Stomach smooth muscle (tissue), 2 donors: ENCODE results near the gene SUMO3.

Experiments used
- H3K27ac ChIP-seq: one replicate; pipeline ENCODE4 v1.7.0; 2013; ENCODE audit warnings: mild to moderate bottlenecking, low read length, inconsistent platforms
- H3K27me3 ChIP-seq, 2 donors: one replicate each; pipeline ENCODE4 v1.7.0; 2013; ENCODE audit warnings: low read length in 2 of 2; ENCODE audit not compliant: insufficient read depth in 2 of 2, control insufficient read depth in 1 of 2
- H3K36me3 ChIP-seq, 2 donors: one replicate each; pipeline ENCODE4 v1.7.0; 2013; ENCODE audit warnings: low read length in 2 of 2; ENCODE audit not compliant: control insufficient read depth in 2 of 2, insufficient read depth in 2 of 2
- H3K4me1 ChIP-seq: one replicate; pipeline ENCODE4 v1.7.0; 2013; ENCODE audit warnings: low read length; ENCODE audit not compliant: control insufficient read depth, insufficient read depth
- H3K4me3 ChIP-seq, 2 donors: one replicate each; pipeline ENCODE4 v1.7.0; 2013; ENCODE audit warnings: low read length in 2 of 2
- H3K9ac ChIP-seq, 2 donors: one replicate each; pipeline ENCODE4 v1.7.0; 2013; ENCODE audit warnings: low read length in 2 of 2, mild to moderate bottlenecking in 1 of 2
- H3K9me3 ChIP-seq, 2 donors: one replicate each; pipeline ENCODE4 v1.7.0; 2013; ENCODE audit warnings: low read length in 2 of 2; ENCODE audit not compliant: control insufficient read depth in 2 of 2
- donor health status: healthy.
- donor health status: Pancreatic carcinoma.

SUMO3 gene

DNA sequence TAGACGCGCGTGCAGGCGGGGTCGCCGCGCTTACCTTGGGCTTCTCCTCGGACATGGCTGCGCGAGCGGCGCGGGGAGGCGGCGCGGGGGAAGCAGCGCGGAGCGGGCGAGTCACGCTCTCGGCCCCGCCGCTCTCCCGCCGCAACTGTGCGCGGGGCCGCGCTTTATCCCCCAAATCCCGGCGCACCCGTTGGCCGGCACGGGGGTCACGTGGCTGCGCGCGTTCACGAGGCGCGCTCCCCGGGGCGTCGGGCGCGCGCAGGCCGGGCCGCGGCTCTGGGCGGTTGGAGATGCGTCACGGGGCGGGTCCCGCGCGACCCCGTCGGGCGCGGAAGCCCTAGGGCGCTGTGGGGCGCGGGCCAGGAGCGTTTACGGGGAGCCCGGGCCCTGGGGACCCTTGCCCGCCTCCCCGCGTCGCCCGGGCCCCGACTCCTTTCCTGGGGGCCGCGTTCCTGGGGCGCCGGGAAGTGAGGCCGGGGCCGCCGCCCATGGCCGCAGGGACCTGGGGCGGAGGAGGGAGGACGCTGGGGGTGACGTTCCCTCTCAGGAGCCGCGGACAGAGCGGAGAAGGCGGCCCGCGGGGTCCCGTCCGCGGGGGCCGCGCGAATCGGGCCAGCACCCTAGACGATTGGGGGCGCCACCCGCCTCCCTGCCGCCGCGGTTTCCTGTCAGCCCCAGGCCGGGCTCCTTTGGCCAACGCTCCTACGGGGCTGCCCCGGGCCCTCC is at the start of gene SUMO3:
Gene SUMO3 (minus strand): TSS at position 149 of the 726 bp plus-strand sequence. CDS start 94 bp downstream, at position 55.
- peaks cover 4 to 17% of the 10 kb centered on the region in 2 donors for H3K9me3 ChIP-seq
- H3K27ac ChIP-seq: peak within 1 kb of the TSS; percentile 62
- H3K27me3 ChIP-seq: no peaks in the 10 kb centered on the region
- H3K36me3 ChIP-seq: peaks cover 0 to 8% of the 10 kb centered on the region in 2 donors
- H3K4me3 ChIP-seq: peak within 1 kb of the TSS; percentile 65 to 78
- H3K4me1 ChIP-seq: peaks cover 14% of the 10 kb centered on the region
- peak within 1 kb of the TSS; percentile 79 to 82 for H3K9ac ChIP-seq

DNA sequence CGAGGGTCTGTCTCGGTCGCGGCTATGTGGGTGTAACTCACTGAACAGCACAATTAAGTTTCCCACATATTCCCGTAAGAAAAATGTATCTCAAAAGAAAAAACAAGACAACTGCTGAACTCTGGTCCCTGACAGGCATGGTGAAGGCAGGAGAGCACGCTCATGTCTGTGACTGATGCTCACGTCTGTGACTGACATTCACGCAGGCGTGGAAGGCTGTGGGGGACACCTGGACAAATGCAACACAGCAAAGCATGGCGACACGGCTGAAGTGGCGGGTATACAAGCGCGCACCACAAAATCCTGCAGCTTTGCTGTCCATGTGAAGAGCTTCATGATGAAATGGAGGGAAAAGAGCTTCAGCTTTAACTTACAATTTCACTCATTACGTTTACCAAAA is 49.6 kb upstream of the SUMO3 start:
- no peaks in the 10 kb centered on the region for H3K9me3 ChIP-seq
- peaks cover 55% of the 10 kb centered on the region for H3K4me1 ChIP-seq
- no peak overlapping the region for H3K27ac ChIP-seq
- peaks cover 12 to 18% of the 10 kb centered on the region in 2 donors for H3K36me3 ChIP-seq
- H3K9ac ChIP-seq: no peak overlapping the region
- H3K4me3 ChIP-seq: no peak overlapping the region
- H3K27me3 ChIP-seq: no peaks in the 10 kb centered on the region

DNA sequence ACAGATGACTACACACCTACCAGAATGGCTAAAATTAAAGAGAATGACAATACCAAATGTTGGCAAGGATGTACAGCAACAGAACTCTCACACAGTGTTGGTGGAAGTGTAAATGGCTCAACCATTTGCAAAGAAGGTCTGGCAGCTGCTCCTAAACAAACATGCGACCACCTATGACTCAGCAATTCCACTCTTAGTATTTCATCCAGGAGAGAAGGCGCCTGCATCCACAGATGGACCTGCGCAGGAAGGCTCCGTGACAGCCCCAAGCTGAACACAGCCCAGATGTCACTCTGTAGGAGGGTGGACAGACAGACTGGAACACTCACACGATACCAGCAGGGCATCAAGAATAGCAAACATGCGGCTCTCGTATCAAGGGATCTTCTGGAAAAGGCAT is 48.9 kb upstream of the SUMO3 start:
- Histone ChIP-seq H3K4me1 (peaks cover 49% of the 10 kb centered on the region), H3K4me3 (peak overlapping the region in 1 of 2 donors; percentile 49)

DNA sequence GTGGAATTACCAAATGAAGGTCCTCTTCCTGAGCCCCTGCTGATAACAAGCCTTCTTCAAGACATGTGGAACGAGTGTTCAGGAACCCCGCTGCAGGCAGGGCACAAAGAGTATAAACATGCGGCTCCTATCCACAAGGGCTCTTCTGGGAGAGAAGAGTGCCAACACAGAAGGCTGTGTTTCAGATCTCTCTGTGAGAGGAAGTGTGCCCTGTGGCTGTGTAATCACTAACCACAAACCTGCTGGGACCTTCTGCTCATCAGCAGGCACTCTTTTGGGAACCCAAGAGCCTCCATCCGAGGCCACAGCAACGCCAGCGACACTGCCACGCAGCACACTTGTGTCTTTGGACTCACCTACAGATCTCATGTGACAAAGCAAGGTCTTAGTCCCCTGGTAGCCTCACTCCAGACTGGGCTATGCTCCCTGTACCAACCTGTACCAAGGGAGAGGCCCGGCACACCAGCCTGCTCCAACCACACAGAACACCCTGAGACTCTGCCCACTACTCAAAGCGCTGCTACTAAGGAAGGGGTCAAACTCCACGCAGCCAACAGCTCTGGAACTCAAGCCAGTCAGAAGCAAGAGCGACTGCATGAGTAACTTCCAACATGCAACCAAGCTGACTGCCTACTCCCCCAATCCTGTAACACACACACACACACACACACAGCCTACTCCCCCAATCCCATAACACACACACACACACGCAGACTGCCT is 47.9 kb upstream of the SUMO3 start:
- H3K27ac ChIP-seq: no peak overlapping the region
- peaks cover 40% of the 10 kb centered on the region for H3K4me1 ChIP-seq
- H3K9ac ChIP-seq: peak overlapping the region in 1 of 2 donors; percentile 5
- no peaks in the 10 kb centered on the region for H3K27me3 ChIP-seq
- H3K36me3 ChIP-seq: peaks cover 12 to 21% of the 10 kb centered on the region in 2 donors
- H3K4me3 ChIP-seq: no peak overlapping the region
- no peaks in the 10 kb centered on the region for H3K9me3 ChIP-seq

More for the DNA sequence above, 48.9 kb upstream of the SUMO3 start:
- H3K36me3 ChIP-seq: peaks cover 12 to 19% of the 10 kb centered on the region in 2 donors
- H3K9me3 ChIP-seq: no peaks in the 10 kb centered on the region
- H3K27ac ChIP-seq: no peak overlapping the region
- no peak overlapping the region for H3K9ac ChIP-seq
- H3K27me3 ChIP-seq: no peaks in the 10 kb centered on the region

DNA sequence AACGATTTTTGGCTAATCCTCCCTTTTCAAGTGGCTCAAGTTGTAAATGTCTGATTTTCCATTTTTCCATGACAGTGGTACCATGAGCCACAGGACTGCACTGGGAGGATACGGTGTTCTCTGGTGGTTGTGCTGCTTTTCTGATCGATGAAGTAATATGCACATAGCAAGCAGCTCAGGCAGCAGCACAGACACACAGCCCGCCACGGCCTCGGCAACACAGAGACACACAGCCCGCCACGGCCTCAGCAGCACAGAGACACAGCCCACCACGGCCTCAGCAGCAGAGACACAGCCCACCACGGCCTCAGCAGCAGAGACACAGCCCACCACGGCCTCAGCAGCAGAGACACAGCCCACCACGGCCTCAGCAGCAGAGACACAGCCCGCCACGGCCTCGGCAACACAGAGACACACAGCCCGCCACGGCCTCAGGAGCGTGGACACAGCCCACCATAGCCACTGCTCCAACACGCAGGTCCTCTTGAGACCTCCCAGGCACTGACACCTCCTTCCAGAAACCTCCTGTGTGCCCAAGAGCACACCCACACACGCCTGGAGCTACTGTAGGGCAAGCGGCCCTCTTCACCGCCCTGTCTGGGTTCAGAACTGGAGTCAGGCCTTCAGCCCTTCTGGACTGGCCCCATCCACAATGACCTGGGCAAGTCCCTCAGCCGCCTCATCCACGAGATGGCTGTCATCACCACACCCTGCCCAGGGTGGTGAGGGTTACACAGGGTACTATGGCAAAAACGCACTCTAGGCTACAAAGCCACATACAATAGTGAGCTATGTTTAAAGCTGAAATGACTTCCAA is 45.2 kb upstream of the SUMO3 start:
- Histone ChIP-seq H3K27me3 (no peaks in the 10 kb centered on the region), H3K4me3 (no peak overlapping the region), H3K9ac (no peak overlapping the region), H3K4me1 (peaks cover 20% of the 10 kb centered on the region), H3K36me3 (peaks cover 24 to 41% of the 10 kb centered on the region in 2 donors), H3K9me3 (no peaks in the 10 kb centered on the region), H3K27ac (no peak overlapping the region)

DNA sequence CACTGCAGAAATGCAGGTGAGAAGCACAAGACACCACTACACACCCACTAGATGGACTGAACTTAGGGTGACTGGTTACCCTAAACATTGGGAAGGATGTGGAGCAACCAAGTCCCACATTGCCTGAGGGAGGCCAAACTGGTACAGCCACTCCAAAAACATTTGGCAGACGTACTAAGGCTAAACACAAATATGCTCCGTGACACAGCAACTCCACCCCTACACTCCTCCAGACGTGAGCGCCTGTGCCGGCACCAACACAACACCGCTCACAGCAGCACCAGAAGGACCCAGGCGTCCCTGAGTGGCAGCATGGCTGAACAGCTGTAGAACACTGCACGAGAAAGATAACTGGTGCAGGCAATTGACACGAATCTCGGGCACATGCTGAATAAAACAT is 40.9 kb upstream of the SUMO3 start:
- Histone ChIP-seq H3K9ac (no peak overlapping the region), H3K36me3 (peaks cover 39 to 49% of the 10 kb centered on the region in 2 donors), H3K4me1 (peaks cover 3% of the 10 kb centered on the region), H3K9me3 (no peaks in the 10 kb centered on the region), H3K27ac (no peak overlapping the region), H3K27me3 (no peaks in the 10 kb centered on the region), H3K4me3 (no peak overlapping the region)

DNA sequence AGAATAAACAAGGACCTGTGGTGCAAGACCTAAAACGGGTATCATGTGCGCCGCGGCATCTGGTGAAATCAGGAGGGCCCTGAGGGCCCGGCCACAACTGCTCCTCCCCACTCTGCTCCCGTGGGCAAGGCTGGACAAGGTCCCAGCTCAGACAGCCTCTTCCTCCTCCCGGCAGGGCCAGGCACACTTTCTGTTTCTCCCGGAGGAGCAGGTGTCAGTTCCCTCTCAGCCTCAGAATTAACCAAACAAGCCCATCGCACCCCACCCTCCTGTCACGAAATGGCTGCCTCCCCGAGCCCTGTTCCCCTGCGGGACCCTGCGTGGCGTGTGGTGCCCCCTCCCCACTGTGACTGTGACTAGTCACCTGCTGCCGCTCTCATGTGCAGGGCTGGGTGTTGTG is 40.4 kb upstream of the SUMO3 start:
- H3K9me3 ChIP-seq: no peaks in the 10 kb centered on the region
- H3K27me3 ChIP-seq: no peaks in the 10 kb centered on the region
- H3K9ac ChIP-seq: no peak overlapping the region
- H3K27ac ChIP-seq: no peak overlapping the region
- peaks cover 36 to 47% of the 10 kb centered on the region in 2 donors for H3K36me3 ChIP-seq
- peaks cover 3% of the 10 kb centered on the region for H3K4me1 ChIP-seq
- no peak overlapping the region for H3K4me3 ChIP-seq

DNA sequence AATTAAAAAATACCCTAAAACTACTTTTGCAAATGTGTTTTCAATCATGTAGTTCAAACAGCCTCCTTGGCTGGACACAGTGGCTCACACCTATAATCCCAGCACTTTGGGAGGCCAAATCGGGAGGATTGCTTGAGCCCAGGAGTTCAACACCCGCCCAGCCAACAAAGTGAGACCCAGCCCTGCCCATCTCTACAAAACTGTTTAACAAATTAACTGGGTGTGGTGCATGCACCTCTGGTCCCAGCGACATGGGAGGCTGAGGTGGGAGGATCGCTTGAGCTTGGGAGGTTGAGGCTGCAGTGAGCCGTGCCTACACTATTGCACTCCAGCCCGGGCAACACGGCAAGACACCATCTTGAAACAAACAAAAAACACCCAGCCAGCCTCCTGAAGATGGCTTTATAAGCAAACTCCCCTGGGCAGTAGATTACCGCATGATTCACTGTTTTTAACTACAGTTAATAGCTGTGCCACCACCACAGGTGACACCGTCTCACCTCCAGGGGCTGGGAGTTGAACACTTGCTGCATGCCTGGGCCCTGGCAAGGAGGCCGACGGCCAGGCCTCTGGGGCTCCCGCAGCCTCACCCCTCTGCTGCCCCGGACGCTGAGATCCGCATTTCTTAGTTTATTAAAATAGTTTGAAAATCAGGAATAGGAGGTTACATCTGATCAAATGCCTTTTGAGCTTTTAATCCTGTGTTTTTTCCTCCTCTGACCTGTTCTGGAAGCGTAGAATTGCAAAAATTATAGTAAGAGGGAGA is 39.4 kb upstream of the SUMO3 start:
- Histone ChIP-seq H3K27me3 (no peaks in the 10 kb centered on the region), H3K4me3 (no peak overlapping the region), H3K9ac (no peak overlapping the region), H3K27ac (no peak overlapping the region), H3K36me3 (peaks cover 34 to 52% of the 10 kb centered on the region in 2 donors), H3K9me3 (no peaks in the 10 kb centered on the region), H3K4me1 (peaks cover 3% of the 10 kb centered on the region)

DNA sequence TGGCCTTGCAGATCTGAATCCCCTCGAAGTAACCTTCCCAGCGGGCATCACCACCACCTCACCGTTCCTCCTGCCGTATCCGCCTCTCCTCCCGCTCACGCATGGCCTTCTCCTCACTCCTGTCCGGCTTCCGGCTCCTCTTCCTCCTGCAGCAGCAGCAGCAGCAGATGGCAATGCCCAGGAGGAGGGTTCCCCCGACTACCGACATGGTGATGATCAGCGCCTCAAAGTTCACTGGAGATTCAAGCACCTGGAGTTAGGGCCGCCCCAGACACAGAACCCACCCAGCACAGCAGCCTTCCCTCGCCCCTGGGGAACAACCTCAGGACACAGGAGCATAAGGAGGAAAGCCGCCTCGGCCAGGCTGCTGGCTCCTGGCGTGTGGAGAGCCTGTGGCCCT is 38.3 kb upstream of the SUMO3 start:
- Histone ChIP-seq H3K27ac (no peak overlapping the region), H3K36me3 (peaks cover 38 to 51% of the 10 kb centered on the region in 2 donors), H3K9me3 (no peaks in the 10 kb centered on the region), H3K27me3 (no peaks in the 10 kb centered on the region), H3K4me3 (no peak overlapping the region), H3K9ac (no peak overlapping the region), H3K4me1 (peaks cover 3% of the 10 kb centered on the region)

DNA sequence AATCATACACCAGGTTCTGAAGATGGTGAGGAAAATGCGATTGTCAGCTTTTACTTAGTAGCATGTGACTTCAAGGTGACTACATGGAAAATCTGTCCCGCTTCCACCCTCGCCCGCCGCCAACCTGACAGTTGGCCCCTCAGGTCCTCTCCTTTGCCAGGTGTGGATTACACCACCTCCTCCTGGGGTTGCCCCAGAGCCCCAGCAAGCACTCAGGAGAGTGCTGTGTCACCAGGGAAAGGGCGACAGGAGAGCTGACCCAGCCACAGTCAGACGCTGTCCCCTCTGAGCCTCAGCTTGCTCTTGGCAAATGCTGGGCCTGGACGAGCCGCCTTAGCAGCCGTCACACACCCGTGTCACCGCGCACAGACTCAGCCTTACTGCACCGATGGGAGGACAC is 37.7 kb upstream of the SUMO3 start:
- H3K27me3 ChIP-seq: no peaks in the 10 kb centered on the region
- no peak overlapping the region for H3K9ac ChIP-seq
- peaks cover 3% of the 10 kb centered on the region for H3K4me1 ChIP-seq
- H3K9me3 ChIP-seq: no peaks in the 10 kb centered on the region
- no peak overlapping the region for H3K4me3 ChIP-seq
- H3K27ac ChIP-seq: no peak overlapping the region
- peaks cover 42 to 56% of the 10 kb centered on the region in 2 donors for H3K36me3 ChIP-seq
